Measurements from ENCODE around the gene TAS2R60. TPM values are rescaled to one million over a fixed set of nuclear protein-coding genes. Genes with fewer than 3 reads are reported as not detected.

The TAS2R60 gene
- total RNA-seq, 2 experiments from 2014 or later: not detected

Other genes starting within 250 kb of the TAS2R60 start
- not detected for gene TAS2R40, start 221.4 kb upstream of the TAS2R60 start, total RNA-seq
- 100 to 1,000 TPM; 335 to 436 TPM for gene GSTK1, start 180.0 kb upstream of the TAS2R60 start, total RNA-seq
- gene TMEM139, start 158.5 kb upstream of the TAS2R60 start, total RNA-seq: 1 to 10 TPM in 1 of 2 experiments, under 1 TPM in 1; 0.41 to 1.7 TPM
- gene CASP2, start 155.1 kb upstream of the TAS2R60 start, total RNA-seq: 100 to 1,000 TPM; 117 to 129 TPM
- gene CLCN1, start 127.3 kb upstream of the TAS2R60 start, total RNA-seq: under 1 TPM; 0.09 TPM
- 1 to 10 TPM; 2.3 to 2.6 TPM for gene FAM131B, start 80.7 kb upstream of the TAS2R60 start, total RNA-seq
- 100 to 1,000 TPM; 173 to 212 TPM for gene ZYX, start 62.1 kb upstream of the TAS2R60 start, total RNA-seq
- gene EPHA1, start 34.6 kb upstream of the TAS2R60 start, total RNA-seq: 1 to 10 TPM in 1 of 2 experiments, under 1 TPM in 1; 0.47 to 1.6 TPM
- gene TAS2R41, start 34.4 kb downstream of the TAS2R60 start, total RNA-seq: not detected
- gene CTAGE15, start 128.3 kb downstream of the TAS2R60 start, total RNA-seq: not detected
- 10 to 100 TPM; 20.8 to 24.6 TPM for gene TCAF2, start 177.5 kb downstream of the TAS2R60 start, total RNA-seq

Data from activated CD8-positive, alpha-beta memory T cell treated with anti-CD3 and anti-CD28 coated beads, Interleukin-2, amount 10 ng/mL, durations not matched to agents 7 days and 5 days (primary cell).